GM19351 (cell line): ENCODE measurements around the gene ARHGEF2.
A peak's percentile ranks its signal among the peaks of the same experiment; 100 is the strongest.

Experiments used
- ATAC-seq: cut with Tn5 transposase; IDR thresholded peaks from one replicate; pipeline ENCODE4 v1.9.1; 2021; ENCODE audit warnings: mild to moderate bottlenecking, moderate library complexity; ENCODE audit not compliant: unreplicated experiment

The ARHGEF2 gene

DNA sequence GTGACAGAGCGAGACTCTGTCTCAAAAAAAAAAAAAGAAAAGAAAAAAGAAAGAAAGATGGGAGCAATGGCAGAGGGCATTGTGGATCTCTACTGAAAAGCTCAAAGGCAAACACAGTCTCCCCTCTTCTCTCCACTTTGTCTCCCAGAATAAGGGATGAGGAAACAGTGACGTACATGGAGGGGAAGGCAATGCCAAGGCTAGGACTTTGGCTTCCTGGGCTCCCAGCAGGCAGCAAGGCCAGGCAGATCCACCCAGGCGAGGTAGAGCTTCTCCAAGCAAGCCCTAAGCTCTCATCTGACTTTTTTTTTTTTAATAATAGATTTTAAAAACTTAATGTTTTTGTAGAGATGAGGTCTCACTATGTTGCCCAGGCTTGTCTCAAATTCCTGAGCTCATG is 4.6 kb downstream of the ARHGEF2 start:
- no peak for ATAC-seq

GRCh38 chr1:155971910-155972809 is 6.2 kb downstream of the ARHGEF2 start:
- ATAC-seq, result no peak

DNA sequence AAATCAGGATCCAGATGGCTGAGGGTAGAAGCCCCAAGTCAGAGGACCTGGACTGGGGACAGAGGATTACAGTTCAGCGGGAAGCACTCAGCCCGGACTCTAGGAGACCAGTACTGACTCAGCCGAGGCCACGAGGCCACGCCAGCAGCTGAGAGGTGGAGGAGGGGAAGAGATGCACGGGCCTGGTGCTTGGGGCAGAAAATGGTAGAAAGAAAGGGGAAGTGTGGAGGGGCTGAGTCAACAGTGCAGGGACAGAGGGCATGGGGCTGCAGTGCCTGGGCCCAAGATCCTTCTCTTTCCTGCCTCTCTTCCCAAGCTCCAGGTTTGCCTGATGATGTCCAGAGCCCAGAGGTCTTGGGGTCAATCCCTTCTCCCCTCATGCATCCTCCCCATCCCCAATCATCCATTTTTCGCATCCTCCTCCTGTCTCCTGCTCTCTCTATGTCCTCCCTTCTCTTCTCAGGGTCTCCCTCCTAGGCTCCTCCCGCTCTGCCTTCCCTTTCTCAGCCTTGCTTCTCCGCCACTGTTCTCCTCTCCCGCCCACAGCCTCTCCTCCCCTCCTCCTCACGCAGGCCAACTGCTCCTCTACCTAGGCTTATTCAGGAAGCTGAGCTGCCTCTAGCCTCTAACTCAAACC is 7.7 kb downstream of the ARHGEF2 start:
- ATAC-seq, result peak; percentile 63

DNA sequence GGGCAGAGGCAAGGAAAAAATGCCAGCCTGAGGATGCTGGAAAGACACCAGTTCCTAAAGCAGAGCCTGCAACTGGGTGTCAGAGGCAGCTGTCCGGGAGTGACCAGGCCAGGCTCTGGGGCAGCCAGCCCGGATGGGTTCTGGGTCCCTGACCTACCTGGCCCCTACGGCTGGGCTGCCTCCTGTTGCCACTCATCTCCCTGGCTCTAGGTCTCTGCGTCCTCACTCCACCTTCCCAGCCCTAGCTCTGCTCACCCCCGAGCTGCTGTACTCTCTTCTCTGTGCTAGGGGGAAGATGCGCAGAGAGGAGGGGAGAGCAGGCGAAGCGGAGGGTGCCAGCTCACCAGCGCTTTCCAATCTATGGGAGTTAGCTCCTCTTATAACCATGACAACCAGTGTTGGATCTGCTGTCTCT is 9.0 kb downstream of the ARHGEF2 start:
- no peak for ATAC-seq

GRCh38 chr1:155968670-155969069 is 9.7 kb downstream of the ARHGEF2 start:
- ATAC-seq, result no peak

DNA sequence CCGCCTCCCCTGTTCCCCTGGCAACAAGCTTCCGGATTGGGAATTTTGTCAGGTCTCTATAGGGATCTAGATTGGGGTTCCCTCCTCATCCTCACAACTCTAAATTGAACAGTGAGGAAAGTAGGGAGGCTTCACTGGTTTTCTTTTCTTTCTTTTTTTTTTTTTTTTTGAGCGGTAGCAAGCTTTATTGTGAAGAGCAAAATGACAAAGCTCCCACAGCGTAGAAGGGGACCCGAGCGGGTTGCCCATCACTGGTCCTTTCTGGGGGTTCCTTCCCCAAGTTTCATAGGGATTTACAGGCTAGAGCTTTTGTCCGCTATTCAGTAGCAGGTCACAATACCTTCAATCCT is 10.3 kb downstream of the ARHGEF2 start:
- ATAC-seq, result no peak

DNA sequence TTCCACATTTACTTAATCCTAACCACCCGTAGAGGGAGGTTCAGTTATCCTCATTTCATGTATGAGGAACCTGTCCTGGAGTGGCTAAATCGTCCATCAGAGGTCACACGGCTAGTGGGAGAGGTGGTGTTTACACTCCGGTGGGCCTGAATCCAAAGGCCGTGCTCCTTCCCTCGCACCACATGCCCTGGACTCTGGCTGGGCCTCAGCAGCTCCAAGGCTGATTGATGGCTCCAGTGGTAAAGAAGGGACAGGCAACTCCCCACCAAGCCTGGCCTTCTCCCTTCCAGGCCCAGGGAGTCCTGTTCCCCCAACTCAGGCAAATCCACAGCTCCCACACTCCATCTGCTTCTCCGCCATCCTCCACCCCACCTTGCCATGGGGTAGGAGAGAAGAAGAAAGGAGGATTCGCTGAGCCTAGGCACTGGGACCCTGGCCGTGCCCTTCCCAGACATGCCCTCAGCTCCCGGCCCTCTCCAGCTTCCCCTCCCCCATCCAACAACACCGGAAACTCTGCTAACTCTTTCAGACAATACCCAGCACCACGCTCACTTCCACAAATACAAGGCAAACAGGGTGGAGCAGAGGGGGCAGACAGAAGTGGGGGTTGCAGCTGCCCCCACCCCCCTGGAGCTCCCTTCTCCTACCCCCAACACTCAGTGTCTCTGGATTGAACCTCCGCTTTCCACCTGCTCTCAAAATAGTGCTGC is 10.9 kb downstream of the ARHGEF2 start:
- no peak for ATAC-seq

- ATAC-seq, result no peak
These were observed 11.6 kb downstream of the ARHGEF2 start for GRCh38 chr1:155966750-155967149.

GRCh38 chr1:155966135-155966534 is 12.2 kb downstream of the ARHGEF2 start:
- ATAC-seq, result no peak

DNA sequence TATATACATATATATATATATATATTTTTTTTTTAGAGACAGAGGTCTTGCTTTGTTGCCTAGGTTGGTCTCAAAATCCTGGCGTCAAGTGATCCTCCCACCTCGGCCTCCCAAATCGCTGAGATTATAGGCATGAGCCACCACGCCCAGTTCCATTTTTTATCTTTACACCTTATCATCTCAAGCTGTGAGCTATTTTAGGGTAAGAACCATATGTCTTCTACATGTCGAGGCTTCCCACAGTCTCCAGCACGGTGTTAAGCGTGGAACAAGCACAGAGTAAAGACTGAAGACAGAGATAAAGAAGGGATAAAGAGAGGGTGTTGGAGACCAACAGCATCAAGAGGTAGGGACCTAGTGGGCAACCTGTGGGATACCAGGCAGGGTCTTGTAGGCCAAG is 14.2 kb downstream of the ARHGEF2 start:
- ATAC-seq, result no peak

- no peak for ATAC-seq
These were observed 15.6 kb downstream of the ARHGEF2 start for GRCh38 chr1:155962599-155963211.

- ATAC-seq, result no peak
These were observed 16.4 kb downstream of the ARHGEF2 start for GRCh38 chr1:155961937-155962336.

- no peak for ATAC-seq
These were observed 18.1 kb downstream of the ARHGEF2 start for GRCh38 chr1:155960081-155960745.

DNA sequence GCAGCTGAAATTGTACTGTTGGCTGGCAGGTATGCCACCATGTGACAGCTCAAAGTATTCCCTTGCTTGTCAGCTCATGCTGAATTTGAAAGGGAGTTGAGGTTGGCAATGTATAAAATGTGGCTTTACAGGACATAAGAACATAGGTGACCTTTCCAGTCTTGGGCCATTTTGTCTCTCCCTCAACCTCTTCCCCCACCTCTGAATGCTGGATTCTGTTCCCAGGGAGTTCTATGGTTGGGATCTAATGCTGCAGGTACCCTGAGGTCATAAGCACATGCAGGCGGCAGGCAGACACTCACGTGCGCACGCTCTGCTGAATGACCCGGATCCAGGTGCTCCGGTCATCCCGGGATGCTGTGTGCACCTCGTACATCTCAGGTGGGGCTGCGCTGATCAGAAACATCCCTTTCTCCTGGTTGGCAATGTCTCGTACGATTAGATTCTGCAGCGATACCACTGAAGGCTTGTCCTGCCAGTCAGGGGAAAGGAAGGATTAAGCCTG is 20.9 kb downstream of the ARHGEF2 start:
- no peak for ATAC-seq

DNA sequence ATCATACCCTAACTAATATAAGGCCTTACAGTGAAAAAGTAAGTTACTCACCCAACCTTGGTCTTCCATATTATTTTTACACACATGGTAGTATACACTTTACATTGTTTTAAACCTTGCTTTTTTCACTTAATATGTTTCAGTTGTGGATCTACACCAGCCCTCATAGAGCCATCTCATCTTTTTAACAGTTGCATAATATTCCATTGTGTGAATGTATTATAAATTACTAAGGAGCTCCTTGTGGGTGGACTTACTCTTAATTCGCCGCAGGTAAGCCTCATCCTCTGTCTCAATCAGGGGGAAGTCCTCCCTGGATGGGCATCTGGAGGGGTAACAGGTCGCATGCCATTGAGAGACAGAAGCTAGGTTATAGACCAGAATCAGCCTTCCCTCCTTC is 23.7 kb downstream of the ARHGEF2 start:
- no peak for ATAC-seq

DNA sequence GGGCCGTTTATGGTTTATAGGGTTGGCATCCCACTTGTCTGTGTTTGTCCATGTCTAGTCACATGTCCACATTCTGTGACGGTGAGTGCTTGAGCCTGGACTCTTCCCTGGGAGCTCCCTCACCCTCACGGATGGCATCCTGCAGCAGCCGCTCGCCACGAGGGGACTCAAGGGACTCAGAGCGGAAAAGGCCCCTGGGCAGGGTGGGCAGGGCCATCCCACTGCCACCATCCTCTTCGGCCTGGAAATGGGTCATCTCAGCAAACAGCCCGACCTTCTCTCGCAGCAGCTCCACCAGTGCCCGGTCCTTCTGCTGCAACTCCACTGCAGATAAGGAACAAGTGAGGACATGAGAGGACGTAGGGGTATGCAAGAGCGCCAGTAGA is 25.8 kb downstream of the ARHGEF2 start:
- no peak for ATAC-seq

DNA sequence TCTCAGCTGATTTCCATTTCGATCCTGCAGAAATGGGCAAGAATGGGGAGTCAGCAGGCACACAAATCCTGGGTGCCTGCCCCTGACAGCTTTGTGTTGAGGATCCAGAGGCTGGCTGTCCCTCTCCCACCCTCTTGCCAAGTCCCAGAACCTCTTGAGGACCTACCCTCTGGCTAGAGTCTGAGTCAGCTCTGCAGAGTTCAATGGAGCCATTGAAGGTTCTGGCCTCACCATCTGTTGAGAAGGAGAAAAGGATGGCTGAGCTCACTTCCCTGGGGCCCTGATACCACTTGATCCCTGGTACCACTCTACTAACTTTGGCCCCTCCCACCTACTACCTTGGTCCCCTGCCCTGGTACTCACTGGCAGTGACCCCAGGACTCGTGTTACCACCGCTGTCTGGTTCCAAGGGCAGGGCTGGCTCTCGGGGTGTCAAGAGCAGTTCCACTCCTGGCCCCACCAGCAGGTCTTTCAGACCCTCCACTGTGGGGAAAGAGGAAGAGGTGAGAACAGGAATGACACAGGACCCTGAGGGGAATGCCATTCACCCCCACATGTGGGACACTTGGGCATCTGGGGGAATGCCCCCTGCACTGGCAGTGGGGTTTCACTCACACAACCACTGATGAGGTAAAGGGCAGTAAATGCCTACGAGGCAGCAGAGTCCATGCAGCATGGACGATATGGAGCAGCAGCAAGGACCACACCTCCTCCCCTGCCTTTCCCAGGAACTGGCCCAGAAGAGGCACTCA is 26.4 kb downstream of the ARHGEF2 start:
- ATAC-seq, result no peak

GRCh38 chr1:155950829-155951228 is 27.5 kb downstream of the ARHGEF2 start:
- no peak for ATAC-seq

DNA sequence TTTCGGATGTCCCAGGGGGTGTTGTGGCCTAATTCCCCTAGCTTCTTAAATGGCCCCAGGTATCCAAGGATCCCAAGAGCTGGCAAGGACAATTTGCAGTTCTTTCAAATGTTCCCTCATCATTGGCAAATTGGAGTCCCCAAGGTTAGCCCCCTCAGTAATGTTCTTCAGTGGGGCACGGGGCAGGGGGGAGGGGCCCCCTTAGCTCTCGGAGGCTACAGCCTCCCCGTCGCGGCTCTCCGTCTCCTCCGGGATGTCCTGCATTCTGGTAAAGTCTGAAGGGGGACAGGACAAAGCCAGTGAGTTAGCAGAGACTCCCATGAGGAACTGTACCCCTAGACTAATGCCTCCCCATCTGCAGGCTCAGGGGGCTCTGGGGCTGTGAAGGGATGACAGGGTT is 30.6 kb downstream of the ARHGEF2 start:
- ATAC-seq, result no peak

DNA sequence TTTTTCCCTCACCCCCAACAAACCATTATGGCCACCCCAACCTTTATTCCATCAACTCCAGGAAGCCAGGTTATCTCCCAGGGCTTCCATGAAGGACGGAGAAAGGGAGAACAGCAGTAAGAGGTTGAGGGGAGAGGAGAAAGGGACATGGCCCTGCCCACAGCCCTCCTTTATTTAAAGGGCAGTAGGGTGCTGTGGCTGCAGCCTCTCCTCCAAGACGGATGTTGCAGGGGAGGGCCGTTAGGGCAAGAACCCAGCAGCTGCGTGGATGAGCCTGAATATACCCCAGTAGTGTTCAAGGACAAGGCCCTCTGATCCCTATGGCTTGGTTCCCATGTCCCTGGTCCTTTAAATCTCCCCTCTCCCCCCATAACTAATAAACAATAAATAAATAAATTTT is 31.1 kb downstream of the ARHGEF2 start:
- no peak for ATAC-seq
